ENCODE results near the gene ZDHHC18. TPM values are rescaled to one million over a fixed set of nuclear protein-coding genes. Genes with fewer than 3 reads are reported as not detected.

Gene ZDHHC18
- total RNA-seq, 1 experiment from 2014 or later, result 21.3 TPM

- no peaks in the 10 kb centered on the region for H3K9me3 ChIP-seq
- no TSS peak for BruUV-seq (replicated peaks)
Observed at GRCh38 chr1:26889551-26890466, 63.3 kb downstream of the ZDHHC18 start, which contains the start of gene GPN2. Gene GPN2, minus strand, starts transcription at chr1:26890283. Its CDS starts 187 bp downstream, at chr1:26890096.

GRCh38 chr1:26890467-26890796 is 63.9 kb downstream of the ZDHHC18 start:
- Histone ChIP-seq H3K27me3 (replicated peaks; ENCODE audit: control insufficient read depth, insufficient read depth, low read length) (no peaks in the 10 kb centered on the region), H3K36me3 (ENCODE audit: control insufficient read depth, insufficient read depth, low read length) (no peaks in the 10 kb centered on the region; the same call in none of the 2 replicates), H3K9me3 (no peaks in the 10 kb centered on the region), H3K4me1 (no peaks in the 10 kb centered on the region), H3K4me3 (ENCODE audit: low read depth, low read length) (peak overlapping the region; percentile 96)
- peaks cover 11% of the 10 kb centered on the region for H3K4me1 Mint-ChIP-seq (ENCODE audit: low read depth, unreplicated experiment)
- no peak for DNase-seq
- no peaks in the 10 kb centered on the region for H3K9me3 Mint-ChIP-seq (ENCODE audit: unreplicated experiment)
- no peaks in the 10 kb centered on the region for H3K27me3 Mint-ChIP-seq (ENCODE audit: insufficient read depth, unreplicated experiment)
- H3K4me3 Mint-ChIP-seq (ENCODE audit: unreplicated experiment), result peak overlapping the region; percentile 88
- POLR2A ChIA-PET, result interaction anchor here (0.6 to 2.5 kb wide), 8 partner anchors 10 to 117 kb away, joined by 3 to 23 read pairs (median 3); partner anchors contain the start of genes GPATCH3, NR0B2, PIGV and SFN
- TF ChIP-seq, protein P1, sequence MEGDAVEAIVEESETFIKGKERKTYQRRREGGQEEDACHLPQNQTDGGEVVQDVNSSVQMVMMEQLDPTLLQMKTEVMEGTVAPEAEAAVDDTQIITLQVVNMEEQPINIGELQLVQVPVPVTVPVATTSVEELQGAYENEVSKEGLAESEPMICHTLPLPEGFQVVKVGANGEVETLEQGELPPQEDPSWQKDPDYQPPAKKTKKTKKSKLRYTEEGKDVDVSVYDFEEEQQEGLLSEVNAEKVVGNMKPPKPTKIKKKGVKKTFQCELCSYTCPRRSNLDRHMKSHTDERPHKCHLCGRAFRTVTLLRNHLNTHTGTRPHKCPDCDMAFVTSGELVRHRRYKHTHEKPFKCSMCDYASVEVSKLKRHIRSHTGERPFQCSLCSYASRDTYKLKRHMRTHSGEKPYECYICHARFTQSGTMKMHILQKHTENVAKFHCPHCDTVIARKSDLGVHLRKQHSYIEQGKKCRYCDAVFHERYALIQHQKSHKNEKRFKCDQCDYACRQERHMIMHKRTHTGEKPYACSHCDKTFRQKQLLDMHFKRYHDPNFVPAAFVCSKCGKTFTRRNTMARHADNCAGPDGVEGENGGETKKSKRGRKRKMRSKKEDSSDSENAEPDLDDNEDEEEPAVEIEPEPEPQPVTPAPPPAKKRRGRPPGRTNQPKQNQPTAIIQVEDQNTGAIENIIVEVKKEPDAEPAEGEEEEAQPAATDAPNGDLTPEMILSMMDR (IDR thresholded peaks at IDR 0.05; ENCODE audit: insufficient read depth in 1 of 2, low read depth in 1 of 2, low read length in 1 of 2, severe bottlenecking in 1 of 2, unreplicated experiment in 1 of 2), result no peak
- H3K36me3 Mint-ChIP-seq (ENCODE audit: insufficient read depth, unreplicated experiment), result peaks cover 70% of the 10 kb centered on the region
- TSS peak; percentile 94 for BruUV-seq (replicated peaks)
- intact Hi-C loops (cut with micrococcal nuclease; ENCODE audit: unreplicated experiment), result loop anchor here (1.0 kb wide), 1 partner anchor 24 kb away; no protein-coding TSS in a partner anchor
- peak overlapping the region; percentile 90 for H3K27ac Mint-ChIP-seq (ENCODE audit: unreplicated experiment)
- CTCF ChIA-PET, result interaction anchor here (0.6 to 1.1 kb wide), 6 partner anchors 9 to 390 kb away, joined by 3 to 5 read pairs (median 3); partner anchors contain the start of genes GPATCH3, NR0B2 and NUDC

More at GRCh38 chr1:26889551-26890466, 63.3 kb downstream of the ZDHHC18 start, which contains the start of gene GPN2:
- TF ChIP-seq, protein P1 (IDR thresholded peaks at IDR 0.05; ENCODE audit: insufficient read depth in 1 of 2, low read depth in 1 of 2, low read length in 1 of 2, severe bottlenecking in 1 of 2, unreplicated experiment in 1 of 2), result no peak
- peak within 1 kb of the TSS; percentile 96 for H3K4me3 ChIP-seq (ENCODE audit: low read depth, low read length)
- H3K27me3 ChIP-seq (replicated peaks; ENCODE audit: control insufficient read depth, insufficient read depth, low read length), result no peaks in the 10 kb centered on the region
- Mint-ChIP-seq H3K27me3 (ENCODE audit: insufficient read depth, unreplicated experiment) (no peaks in the 10 kb centered on the region), H3K36me3 (ENCODE audit: insufficient read depth, unreplicated experiment) (peaks cover 75% of the 10 kb centered on the region), H3K27ac (ENCODE audit: unreplicated experiment) (peak within 1 kb of the TSS; percentile 90), H3K9me3 (ENCODE audit: unreplicated experiment) (no peaks in the 10 kb centered on the region), H3K4me3 (ENCODE audit: unreplicated experiment) (peak within 1 kb of the TSS; percentile 88), H3K4me1 (ENCODE audit: low read depth, unreplicated experiment) (peaks cover 11% of the 10 kb centered on the region)
- H3K36me3 ChIP-seq (ENCODE audit: control insufficient read depth, insufficient read depth, low read length), result no peaks in the 10 kb centered on the region; the same call in none of the 2 replicates
- intact Hi-C loops (cut with micrococcal nuclease; ENCODE audit: unreplicated experiment), result loop anchor here (1.0 kb wide), 1 partner anchor 24 kb away; no protein-coding TSS in a partner anchor
- ChIA-PET POLR2A (interaction anchor here (0.6 to 2.5 kb wide), 9 partner anchors 11 to 417 kb away, joined by 3 to 23 read pairs (median 3); partner anchors contain the start of genes GPATCH3, NR0B2, PIGV and SFN), CTCF (interaction anchor here (0.6 to 1.2 kb wide), 7 partner anchors 10 to 390 kb away, joined by 3 to 5 read pairs (median 3); partner anchors contain the start of genes GPATCH3, NR0B2 and NUDC)
- DNase-seq, result peak; percentile 69 to 73
- H3K4me1 ChIP-seq, result no peaks in the 10 kb centered on the region

GRCh38 chr1:26894263-26894662 is 67.8 kb downstream of the ZDHHC18 start:
- Histone ChIP-seq H3K4me3 (ENCODE audit: low read depth, low read length) (no peak overlapping the region), H3K4me1 (0 out of 2 replicates have a peak, but pooled peaks cover 3% of the 10 kb centered on the region), H3K27me3 (replicated peaks; ENCODE audit: control insufficient read depth, insufficient read depth, low read length) (no peaks in the 10 kb centered on the region), H3K36me3 (ENCODE audit: control insufficient read depth, insufficient read depth, low read length) (no peaks in the 10 kb centered on the region), H3K9me3 (no peaks in the 10 kb centered on the region)
- intact Hi-C loops (cut with micrococcal nuclease; ENCODE audit: unreplicated experiment), result no loop called here
- H3K27ac Mint-ChIP-seq (ENCODE audit: unreplicated experiment), result no peak overlapping the region
- H3K4me1 Mint-ChIP-seq (ENCODE audit: low read depth, unreplicated experiment), result peaks cover 4% of the 10 kb centered on the region
- BruUV-seq (replicated peaks), result no TSS peak
- ChIA-PET POLR2A (interaction anchor here (0.5 kb wide), 1 partner anchor 38 kb away, joined by 6 read pairs; no protein-coding TSS in a partner anchor), CTCF (no interaction called here)
- H3K27me3 Mint-ChIP-seq (ENCODE audit: insufficient read depth, unreplicated experiment), result no peaks in the 10 kb centered on the region
- H3K9me3 Mint-ChIP-seq (ENCODE audit: unreplicated experiment), result no peaks in the 10 kb centered on the region
- TF ChIP-seq, protein P1 (IDR thresholded peaks at IDR 0.05; ENCODE audit: insufficient read depth in 1 of 2, low read depth in 1 of 2, low read length in 1 of 2, severe bottlenecking in 1 of 2, unreplicated experiment in 1 of 2), result no peak
- no peak overlapping the region for H3K4me3 Mint-ChIP-seq (ENCODE audit: unreplicated experiment)
- no peak for DNase-seq
- H3K36me3 Mint-ChIP-seq (ENCODE audit: insufficient read depth, unreplicated experiment), result peaks cover 54% of the 10 kb centered on the region
